PC-3 (cell line): ENCODE results near the gene ZNF678.

Experiments
- EZH2 ChIP-seq: fragments of 300-600 bp; sonication (generic); IDR thresholded peaks from one replicate; pipeline ENCODE4 v1.6.1; 2017; ENCODE audit warnings: antibody characterized with exemption, mild to moderate bottlenecking, low read length; ENCODE audit not compliant: unreplicated experiment
- EZH2phosphoT487 ChIP-seq: fragments of 300-600 bp; sonication (generic); IDR thresholded peaks from 2 replicates; pipeline ENCODE4 v1.6.1; 2018; ENCODE audit warnings: mild to moderate bottlenecking, antibody characterized with exemption, low read length, borderline replicate concordance
- TF ChIP-seq, protein P1 (sequence below): fragments of 300-600 bp; sonication (generic); conservative IDR thresholded peaks from 2 replicates; pipeline ENCODE4 v1.5.1; 2017; ENCODE audit warnings: antibody characterized with exemption, low read depth, mild to moderate bottlenecking, low read length

DNA sequence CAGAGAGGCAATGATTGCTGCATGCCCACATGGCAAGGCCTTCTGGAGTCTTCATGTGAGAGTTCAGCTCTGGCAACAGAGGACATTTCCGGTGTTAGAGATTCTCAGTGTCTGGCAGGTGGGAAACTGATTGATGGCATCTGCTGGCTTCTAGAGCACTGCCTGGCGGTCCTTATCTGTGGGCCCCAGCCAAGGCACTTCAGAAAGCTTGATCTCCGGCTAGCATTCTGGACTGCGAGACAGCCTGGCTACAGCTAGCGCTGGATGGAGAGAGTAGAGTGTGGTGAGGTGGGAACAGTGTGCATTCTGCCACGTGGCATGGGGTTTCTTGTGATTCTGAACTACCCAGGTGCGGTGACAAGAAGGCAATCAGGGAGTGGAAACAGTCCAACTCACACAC lies 9.4 kb downstream of the ZNF678 start:
- TF ChIP-seq, protein P1, sequence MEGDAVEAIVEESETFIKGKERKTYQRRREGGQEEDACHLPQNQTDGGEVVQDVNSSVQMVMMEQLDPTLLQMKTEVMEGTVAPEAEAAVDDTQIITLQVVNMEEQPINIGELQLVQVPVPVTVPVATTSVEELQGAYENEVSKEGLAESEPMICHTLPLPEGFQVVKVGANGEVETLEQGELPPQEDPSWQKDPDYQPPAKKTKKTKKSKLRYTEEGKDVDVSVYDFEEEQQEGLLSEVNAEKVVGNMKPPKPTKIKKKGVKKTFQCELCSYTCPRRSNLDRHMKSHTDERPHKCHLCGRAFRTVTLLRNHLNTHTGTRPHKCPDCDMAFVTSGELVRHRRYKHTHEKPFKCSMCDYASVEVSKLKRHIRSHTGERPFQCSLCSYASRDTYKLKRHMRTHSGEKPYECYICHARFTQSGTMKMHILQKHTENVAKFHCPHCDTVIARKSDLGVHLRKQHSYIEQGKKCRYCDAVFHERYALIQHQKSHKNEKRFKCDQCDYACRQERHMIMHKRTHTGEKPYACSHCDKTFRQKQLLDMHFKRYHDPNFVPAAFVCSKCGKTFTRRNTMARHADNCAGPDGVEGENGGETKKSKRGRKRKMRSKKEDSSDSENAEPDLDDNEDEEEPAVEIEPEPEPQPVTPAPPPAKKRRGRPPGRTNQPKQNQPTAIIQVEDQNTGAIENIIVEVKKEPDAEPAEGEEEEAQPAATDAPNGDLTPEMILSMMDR = no peak
- TF ChIP-seq EZH2 = no peak
- no peak for TF ChIP-seq EZH2phosphoT487
